Ishikawa (cell line): ENCODE results near the gene RBBP6.

Experiments used
- MAX ChIP-seq: IDR thresholded peaks from 2 replicates; pipeline ENCODE4 v1.6.1; 2012
- RAD21 ChIP-seq: IDR thresholded peaks from 2 replicates; pipeline ENCODE4 v1.6.1; 2012; ENCODE audit warnings: low read depth
- REST ChIP-seq: IDR thresholded peaks from 2 replicates; pipeline ENCODE4 v1.6.1; 2012; ENCODE audit warnings: low read depth, mild to moderate bottlenecking
- TAF1 ChIP-seq: IDR thresholded peaks from 2 replicates; pipeline ENCODE4 v1.6.1; 2012; ENCODE audit warnings: low read depth, mild to moderate bottlenecking
- USF1 ChIP-seq: IDR thresholded peaks from 2 replicates; pipeline ENCODE4 v1.6.1; 2012

GRCh38 chr16:24552705-24553246 is 13.4 kb downstream of the RBBP6 start:
- no peak for TF ChIP-seq REST
- no peak for TF ChIP-seq MAX
- no peak for TF ChIP-seq RAD21
- no peak for TF ChIP-seq TAF1
- TF ChIP-seq USF1, result no peak
